ENCODE results near the gene CERK. TPM values are rescaled to one million over a fixed set of nuclear protein-coding genes. Genes with fewer than 3 reads are reported as not detected.

Gene CERK
- total and polyA plus RNA-seq, 2 of the 13 experiments (the other 11 are each of a cell fraction or from before 2014, with no cell fraction given) = 40.3 to 41.9 TPM

DNA sequence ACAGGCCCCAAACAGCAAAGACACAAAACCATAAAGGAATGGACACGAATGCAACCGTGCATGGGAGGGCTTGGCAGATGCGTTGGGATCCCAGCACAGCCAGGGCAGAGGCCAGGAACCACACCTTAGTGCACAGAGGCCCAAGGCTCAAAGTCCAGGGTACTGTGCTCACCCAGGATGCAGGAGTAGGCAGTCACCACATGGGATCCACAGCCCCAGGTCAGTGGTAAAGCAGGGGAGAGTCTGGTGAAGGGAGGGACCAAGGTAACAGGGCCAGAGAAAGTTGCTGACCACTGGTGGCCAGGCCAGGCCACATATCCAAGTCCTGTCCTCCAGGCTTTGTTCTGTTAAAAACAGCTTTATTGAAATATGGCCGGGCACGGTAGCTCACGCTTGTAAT is 6.5 kb upstream of the CERK start (continued):
- TF ChIP-seq, protein P1, sequence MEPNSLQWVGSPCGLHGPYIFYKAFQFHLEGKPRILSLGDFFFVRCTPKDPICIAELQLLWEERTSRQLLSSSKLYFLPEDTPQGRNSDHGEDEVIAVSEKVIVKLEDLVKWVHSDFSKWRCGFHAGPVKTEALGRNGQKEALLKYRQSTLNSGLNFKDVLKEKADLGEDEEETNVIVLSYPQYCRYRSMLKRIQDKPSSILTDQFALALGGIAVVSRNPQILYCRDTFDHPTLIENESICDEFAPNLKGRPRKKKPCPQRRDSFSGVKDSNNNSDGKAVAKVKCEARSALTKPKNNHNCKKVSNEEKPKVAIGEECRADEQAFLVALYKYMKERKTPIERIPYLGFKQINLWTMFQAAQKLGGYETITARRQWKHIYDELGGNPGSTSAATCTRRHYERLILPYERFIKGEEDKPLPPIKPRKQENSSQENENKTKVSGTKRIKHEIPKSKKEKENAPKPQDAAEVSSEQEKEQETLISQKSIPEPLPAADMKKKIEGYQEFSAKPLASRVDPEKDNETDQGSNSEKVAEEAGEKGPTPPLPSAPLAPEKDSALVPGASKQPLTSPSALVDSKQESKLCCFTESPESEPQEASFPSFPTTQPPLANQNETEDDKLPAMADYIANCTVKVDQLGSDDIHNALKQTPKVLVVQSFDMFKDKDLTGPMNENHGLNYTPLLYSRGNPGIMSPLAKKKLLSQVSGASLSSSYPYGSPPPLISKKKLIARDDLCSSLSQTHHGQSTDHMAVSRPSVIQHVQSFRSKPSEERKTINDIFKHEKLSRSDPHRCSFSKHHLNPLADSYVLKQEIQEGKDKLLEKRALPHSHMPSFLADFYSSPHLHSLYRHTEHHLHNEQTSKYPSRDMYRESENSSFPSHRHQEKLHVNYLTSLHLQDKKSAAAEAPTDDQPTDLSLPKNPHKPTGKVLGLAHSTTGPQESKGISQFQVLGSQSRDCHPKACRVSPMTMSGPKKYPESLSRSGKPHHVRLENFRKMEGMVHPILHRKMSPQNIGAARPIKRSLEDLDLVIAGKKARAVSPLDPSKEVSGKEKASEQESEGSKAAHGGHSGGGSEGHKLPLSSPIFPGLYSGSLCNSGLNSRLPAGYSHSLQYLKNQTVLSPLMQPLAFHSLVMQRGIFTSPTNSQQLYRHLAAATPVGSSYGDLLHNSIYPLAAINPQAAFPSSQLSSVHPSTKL (CRISPR knock-in tag; IDR thresholded peaks at IDR 0.05) = no peak; the same call in 1 of the 2 replicates
- 0 out of 2 replicates have a peak, but pooled peaks have one; percentile 11 for TF ChIP-seq ADNP (CRISPR knock-in tag; IDR thresholded peaks at IDR 0.05)
- peak; percentile 78; the same call in 1 of the 2 replicates for TF ChIP-seq ZNF644 (CRISPR knock-in tag; IDR thresholded peaks at IDR 0.05; ENCODE audit: low read depth)
- TF ChIP-seq JUND (CRISPR knock-in tag; IDR thresholded peaks at IDR 0.05) = 0 out of 2 replicates have a peak, but pooled peaks have one; percentile 34
- TF ChIP-seq, protein P2, sequence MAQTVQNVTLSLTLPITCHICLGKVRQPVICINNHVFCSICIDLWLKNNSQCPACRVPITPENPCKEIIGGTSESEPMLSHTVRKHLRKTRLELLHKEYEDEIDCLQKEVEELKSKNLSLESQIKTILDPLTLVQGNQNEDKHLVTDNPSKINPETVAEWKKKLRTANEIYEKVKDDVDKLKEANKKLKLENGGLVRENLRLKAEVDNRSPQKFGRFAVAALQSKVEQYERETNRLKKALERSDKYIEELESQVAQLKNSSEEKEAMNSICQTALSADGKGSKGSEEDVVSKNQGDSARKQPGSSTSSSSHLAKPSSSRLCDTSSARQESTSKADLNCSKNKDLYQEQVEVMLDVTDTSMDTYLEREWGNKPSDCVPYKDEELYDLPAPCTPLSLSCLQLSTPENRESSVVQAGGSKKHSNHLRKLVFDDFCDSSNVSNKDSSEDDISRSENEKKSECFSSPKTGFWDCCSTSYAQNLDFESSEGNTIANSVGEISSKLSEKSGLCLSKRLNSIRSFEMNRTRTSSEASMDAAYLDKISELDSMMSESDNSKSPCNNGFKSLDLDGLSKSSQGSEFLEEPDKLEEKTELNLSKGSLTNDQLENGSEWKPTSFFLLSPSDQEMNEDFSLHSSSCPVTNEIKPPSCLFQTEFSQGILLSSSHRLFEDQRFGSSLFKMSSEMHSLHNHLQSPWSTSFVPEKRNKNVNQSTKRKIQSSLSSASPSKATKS (CRISPR knock-in tag; IDR thresholded peaks at IDR 0.05) = no peak
- peak; percentile 44 for TF ChIP-seq XRCC5 (optimal IDR thresholded peaks at IDR 0.05; ENCODE audit: low read length)
- TF ChIP-seq ZNF256 (CRISPR knock-in tag; conservative IDR thresholded peaks at IDR 0.05) = no peak
- TF ChIP-seq HOXD1 (CRISPR knock-in tag; IDR thresholded peaks at IDR 0.05) = no peak
- peak; percentile 35; the same call in 1 of the 2 replicates for TF ChIP-seq TARDBP (CRISPR knock-in tag; IDR thresholded peaks at IDR 0.05)
- TF ChIP-seq HNRNPUL1 (IDR thresholded peaks at IDR 0.05; ENCODE audit: low read depth, low read length) = no peak
- no peak for TF ChIP-seq RBM22 (optimal IDR thresholded peaks at IDR 0.05; ENCODE audit: low read length)
- no peak for TF ChIP-seq PCBP2 (optimal IDR thresholded peaks at IDR 0.05; ENCODE audit: low read depth, low read length, poor library complexity, severe bottlenecking)
- no peak for TF ChIP-seq ZNF329 (CRISPR knock-in tag; IDR thresholded peaks at IDR 0.05; ENCODE audit: low read depth)
- TF ChIP-seq, protein P3, sequence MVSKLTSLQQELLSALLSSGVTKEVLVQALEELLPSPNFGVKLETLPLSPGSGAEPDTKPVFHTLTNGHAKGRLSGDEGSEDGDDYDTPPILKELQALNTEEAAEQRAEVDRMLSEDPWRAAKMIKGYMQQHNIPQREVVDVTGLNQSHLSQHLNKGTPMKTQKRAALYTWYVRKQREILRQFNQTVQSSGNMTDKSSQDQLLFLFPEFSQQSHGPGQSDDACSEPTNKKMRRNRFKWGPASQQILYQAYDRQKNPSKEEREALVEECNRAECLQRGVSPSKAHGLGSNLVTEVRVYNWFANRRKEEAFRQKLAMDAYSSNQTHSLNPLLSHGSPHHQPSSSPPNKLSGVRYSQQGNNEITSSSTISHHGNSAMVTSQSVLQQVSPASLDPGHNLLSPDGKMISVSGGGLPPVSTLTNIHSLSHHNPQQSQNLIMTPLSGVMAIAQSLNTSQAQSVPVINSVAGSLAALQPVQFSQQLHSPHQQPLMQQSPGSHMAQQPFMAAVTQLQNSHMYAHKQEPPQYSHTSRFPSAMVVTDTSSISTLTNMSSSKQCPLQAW (CRISPR knock-in tag; IDR thresholded peaks at IDR 0.05) = peak; percentile 75
- TF ChIP-seq, protein P4, sequence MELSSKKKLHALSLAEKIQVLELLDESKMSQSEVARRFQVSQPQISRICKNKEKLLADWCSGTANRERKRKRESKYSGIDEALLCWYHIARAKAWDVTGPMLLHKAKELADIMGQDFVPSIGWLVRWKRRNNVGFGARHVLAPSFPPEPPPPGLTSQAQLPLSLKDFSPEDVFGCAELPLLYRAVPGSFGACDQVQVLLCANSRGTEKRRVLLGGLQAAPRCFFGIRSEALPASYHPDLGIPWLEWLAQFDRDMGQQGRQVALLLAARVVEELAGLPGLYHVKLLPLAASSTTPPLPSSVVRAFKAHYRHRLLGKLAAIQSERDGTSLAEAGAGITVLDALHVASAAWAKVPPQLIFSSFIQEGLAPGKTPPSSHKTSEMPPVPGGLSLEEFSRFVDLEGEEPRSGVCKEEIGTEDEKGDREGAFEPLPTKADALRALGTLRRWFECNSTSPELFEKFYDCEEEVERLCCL (CRISPR knock-in tag; IDR thresholded peaks at IDR 0.05; ENCODE audit: borderline replicate concordance) = no peak
- TF ChIP-seq ZZZ3 (CRISPR knock-in tag; IDR thresholded peaks at IDR 0.05; ENCODE audit: borderline replicate concordance) = peak; percentile 71; the same call in 1 of the 2 replicates
- TF ChIP-seq, protein P5, sequence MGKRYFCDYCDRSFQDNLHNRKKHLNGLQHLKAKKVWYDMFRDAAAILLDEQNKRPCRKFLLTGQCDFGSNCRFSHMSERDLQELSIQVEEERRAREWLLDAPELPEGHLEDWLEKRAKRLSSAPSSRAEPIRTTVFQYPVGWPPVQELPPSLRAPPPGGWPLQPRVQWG (CRISPR knock-in tag; IDR thresholded peaks at IDR 0.05; ENCODE audit: borderline replicate concordance, low read depth) = no peak
- no peak; the same call in 1 of the 2 replicates for TF ChIP-seq ZNF430 (CRISPR knock-in tag; IDR thresholded peaks at IDR 0.05)
- no peak for TF ChIP-seq ZNF570 (CRISPR knock-in tag; IDR thresholded peaks at IDR 0.05; ENCODE audit: borderline replicate concordance)
- TF ChIP-seq ZBTB20 (CRISPR knock-in tag; IDR thresholded peaks at IDR 0.05; ENCODE audit: borderline replicate concordance, low read depth) = no peak

Measured in HepG2 (cell line).